Spleen (tissue), 11 donors: ENCODE measurements around the gene SDC3. TPM values are rescaled to one million over a fixed set of nuclear protein-coding genes. Genes with fewer than 3 reads are reported as not detected.

Source experiments
- polyA plus RNA-seq, 3 donors: library from polyadenylated mRNA; stranded (reverse); fragments of 200-250 nt; gene quantifications; one replicate each; pipeline ENCODE4 v1.2.1, GENCODE V29; 2013
- small RNA-seq, 4 donors: library from RNA; depleted of rRNA; stranded (forward); fragments of <200 nt; gene quantifications; one replicate each; pipeline ENCODE3, GENCODE V24; 2016
- total RNA-seq, 7 donors: library from RNA; depleted of rRNA in 3 of 7; stranded (reverse); fragments of >200 nt in 3 of 7; fragmentation: NEBNext Ultra II Directional in 4 of 7; extraction: Animal tissue kit (Norgen Biotek cat#: 25700) in 4 of 7; gene quantifications; one replicate each; pipeline versions ENCODE4 v1.1.0 to v1.2.1, GENCODE V29; 2016 to 2021
- donor health status: healthy with polysubstance abuse.
- donor health status: DM: no; HTN: no; CAD: no; lungs with moderate emphysema.
- donor health status: DM: no; HTN: no; CAD: no.
- donor health status: Bipolar disorder and iron deficiency.
- donor health status: healthy.
- donor health status: DM: no; HTN: no; CAD: no.
- donor health status: DM: yes; HTN: yes; CAD: no.

Gene SDC3
- total and polyA plus RNA-seq, 10 donors: 8.0 to 347 (median 159) TPM

Small RNA genes within 50 kb of the gene (small RNA-seq; reads per million reads assigned to genes)
- gene RN7SKP91: 0 reads per million in 4 donors
- gene RN7SL371P: 0 reads per million in 4 donors

Other genes with a start within 250 kb of the SDC3 start
- 1 to 10 TPM in 1 of 7 donors, under 1 TPM in 5, not detected in 1; 0.30 to 1.1 (median 0.69) TPM for gene MATN1, start 185.2 kb downstream of the SDC3 start, total RNA-seq
- under 1 TPM; 0.04 to 0.08 (median 0.06) TPM for gene MATN1, start 185.2 kb downstream of the SDC3 start, polyA plus RNA-seq
- 100 to 1,000 TPM; 473 to 747 (median 586) TPM for gene LAPTM5, start 151.0 kb downstream of the SDC3 start, total RNA-seq
- 100 to 1,000 TPM; 419 to 691 (median 502) TPM for gene LAPTM5, start 151.0 kb downstream of the SDC3 start, polyA plus RNA-seq
- gene PUM1, start 157.0 kb upstream of the SDC3 start, total RNA-seq: 100 to 1,000 TPM in 4 of 7 donors, 10 to 100 TPM in 3; 78.7 to 122 (median 112) TPM
- gene PUM1, start 157.0 kb upstream of the SDC3 start, polyA plus RNA-seq: 10 to 100 TPM; 14.9 to 22.3 (median 16.7) TPM